Esophagus squamous epithelium (tissue), 5 donors: ENCODE measurements around the gene PCBP2. TPM values are rescaled to one million over a fixed set of nuclear protein-coding genes. Genes with fewer than 3 reads are reported as not detected.

Source experiments
- DNase-seq: peaks from one replicate; lab custom pipeline; 2025; lab: John Stamatoyannopoulos, UW
- H3K27ac ChIP-seq, 4 donors: fragments of 200-600 bp; sonication (generic); one replicate each; pipeline ENCODE4 v1.5.1; 2016 to 2019; ENCODE audit warnings: mild to moderate bottlenecking in 1 of 4
- H3K27me3 ChIP-seq, 4 donors: fragments of 200-600 bp; sonication (generic); 1 replicate in 3 of 4; 2 replicates in 1 of 4; pipeline versions ENCODE4 v1.5.1 to v1.6.0; 2017 to 2021; ENCODE audit warnings: antibody characterized with exemption in 1 of 4
- H3K36me3 ChIP-seq, 3 donors: fragments of 200-600 bp; sonication (generic); one replicate each; pipeline ENCODE4 v1.5.1; 2016 to 2019
- H3K4me1 ChIP-seq, 3 donors: fragments of 200-600 bp; sonication (generic); one replicate each; pipeline ENCODE4 v1.5.1; 2017 to 2019
- H3K4me3 ChIP-seq, 4 donors: fragments of 200-600 bp; sonication (generic); 1 replicate in 3 of 4; 2 replicates in 1 of 4; pipeline ENCODE4 v1.5.1; 2016 to 2019; ENCODE audit warnings: mild to moderate bottlenecking in 2 of 4, moderate library complexity in 1 of 4
- H3K9me3 ChIP-seq, 3 donors: fragments of 200-600 bp; sonication (generic); one replicate each; pipeline ENCODE4 v1.5.1; 2016 to 2019
- CTCF ChIP-seq, 6 experiments: fragments of 450-650 bp in 4 of 6; fragments of 200-600 bp in 2 of 6; sonication (generic) in 2 of 6; IDR thresholded peaks; one replicate each; pipeline ENCODE4 v1.5.1; 2016 to 2019; ENCODE audit warnings: antibody characterized with exemption in 6 of 6, mild to moderate bottlenecking in 4 of 6, moderate library complexity in 4 of 6
- POLR2A ChIP-seq, 4 donors: fragments of 450-650 bp; IDR thresholded peaks; one replicate each; pipeline ENCODE4 v1.6.1; 2017; ENCODE audit warnings: antibody characterized with exemption in 4 of 4, mild to moderate bottlenecking in 4 of 4, moderate library complexity in 3 of 4
- WGBS, 2 donors: methylation state at CpG; one replicate each; pipeline ENCODE4 v1.1.5; 2018; 5-methylcytosine and 5-hydroxymethylcytosine counted together
- intact Hi-C: fragments of 100-400 bp; cut with DNase I; formaldehyde crosslinking; loops from one replicate; pipeline ENCODE4 v1.15.0; 2022
- total RNA-seq, 4 donors: library from RNA; depleted of rRNA; stranded (reverse); fragments of >200 nt; gene quantifications; one replicate each; pipeline ENCODE4 v1.1.0, GENCODE V29; 2016
- donor health status: DM: yes; HTN: yes; CAD: no.

The PCBP2 gene
- total RNA-seq, 4 donors from 2014 or later = 202 to 400 (median 287) TPM

DNA sequence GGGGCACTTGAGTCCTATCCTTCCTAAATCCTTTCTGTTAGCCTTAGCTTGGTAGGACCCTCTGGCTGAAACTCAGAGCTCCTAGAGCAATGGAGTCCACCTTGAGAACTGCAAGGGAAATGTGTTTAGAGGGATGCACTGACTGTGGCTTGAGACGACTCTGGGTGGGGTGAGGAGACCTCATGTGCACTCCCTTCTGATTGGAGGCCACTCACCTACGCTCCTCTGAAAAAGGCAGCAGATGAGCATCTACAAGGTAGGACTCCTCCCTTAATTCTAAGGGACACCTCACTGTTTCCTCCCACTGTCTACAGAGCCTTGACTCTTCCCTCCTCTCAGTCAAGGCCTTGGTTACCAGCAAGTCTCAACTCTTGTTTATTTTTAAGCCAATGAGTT lies 46.3 kb downstream of the PCBP2 start:
- Histone ChIP-seq H3K4me1 (peaks cover 23 to 81% (median 40%) of the 10 kb centered on the region in 3 donors), H3K9me3 (no peaks in the 10 kb centered on the region), H3K4me3 (peak overlapping the region in 2 of 4 donors; percentile 69 to 88), H3K27me3 (no peaks in the 10 kb centered on the region), H3K36me3 (peaks cover 0 to 5% (median 0%) of the 10 kb centered on the region in 3 donors), H3K27ac (peak overlapping the region in 3 of 4 donors; percentile 97 to 99 (median 98))
- intact Hi-C loops = no loop called here
- 85 to 90% methylated on average over 2 of the region's 2 CpGs for WGBS, 2 donors
- no peak for TF ChIP-seq CTCF (IDR thresholded peaks at IDR 0.05)
- TF ChIP-seq POLR2A (IDR thresholded peaks at IDR 0.05) = no peak
- DNase-seq = no peak

DNA sequence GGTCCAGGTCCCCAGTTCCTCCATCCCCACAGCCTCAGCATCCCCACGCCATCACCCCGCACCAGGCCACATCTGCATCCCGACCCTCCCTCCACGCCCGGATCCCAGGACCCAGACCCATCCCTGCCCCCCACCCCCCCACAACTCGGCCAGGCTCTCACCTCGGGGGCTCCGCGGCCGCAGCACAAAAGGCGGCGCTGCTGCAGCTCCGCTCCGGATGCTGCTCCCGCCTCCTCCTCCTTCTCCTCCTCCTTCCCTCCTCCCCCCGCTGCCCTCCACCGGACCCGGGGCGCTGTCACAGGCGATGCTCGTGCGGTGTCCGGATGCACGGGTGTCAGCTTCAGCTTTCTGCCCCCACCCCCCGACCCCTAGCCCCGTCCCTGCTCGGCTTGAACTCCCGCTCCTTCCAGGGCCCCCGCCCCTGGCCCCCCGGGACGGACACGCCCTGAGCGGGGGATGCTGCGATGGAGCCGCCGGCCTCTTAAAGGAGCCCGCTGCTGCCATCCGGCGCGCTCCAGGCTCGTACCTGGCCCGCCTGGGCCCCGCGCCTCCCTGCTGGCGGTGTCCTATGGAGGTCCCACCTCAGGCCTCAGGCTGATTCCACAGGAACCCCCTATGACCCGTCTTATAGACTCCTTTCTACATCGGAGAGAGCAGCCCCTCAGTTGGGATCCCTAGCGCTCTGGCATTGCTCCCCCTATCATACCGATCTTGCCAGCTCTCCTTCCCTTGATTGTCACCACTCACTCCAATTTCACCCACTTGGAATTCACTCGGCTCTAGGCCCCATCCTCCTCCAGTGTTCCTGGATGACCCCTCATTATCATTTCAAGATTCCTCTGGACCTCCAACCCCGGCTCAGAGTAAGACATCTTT lies 47.6 kb downstream of the PCBP2 start, which contains the start of gene MAP3K12:
Gene MAP3K12 (minus strand): TSS at position 193 of the 876 bp plus-strand sequence. CDS start 12,067 bp downstream, outside the sequence.
- 0 to 1% methylated on average over 11 to 19 of the region's 51 CpGs for WGBS, 2 donors
- no peak for TF ChIP-seq POLR2A (IDR thresholded peaks at IDR 0.05)
- TF ChIP-seq CTCF (IDR thresholded peaks at IDR 0.05) = no peak
- H3K36me3 ChIP-seq = peaks cover 0 to 18% (median 0%) of the 10 kb centered on the region in 3 donors
- H3K9me3 ChIP-seq = no peaks in the 10 kb centered on the region
- H3K27me3 ChIP-seq = no peaks in the 10 kb centered on the region
- H3K27ac ChIP-seq = peak within 1 kb of the TSS; percentile 89 to 99 (median 98)
- peaks cover 23 to 73% (median 32%) of the 10 kb centered on the region in 3 donors for H3K4me1 ChIP-seq
- intact Hi-C loops = loop anchor here (10.0 kb wide), 1 partner anchor 45 kb away; the partner anchor contains the start of gene PCBP2
- no peak for DNase-seq
- H3K4me3 ChIP-seq = peak within 1 kb of the TSS; percentile 42 to 88 (median 74)

DNA sequence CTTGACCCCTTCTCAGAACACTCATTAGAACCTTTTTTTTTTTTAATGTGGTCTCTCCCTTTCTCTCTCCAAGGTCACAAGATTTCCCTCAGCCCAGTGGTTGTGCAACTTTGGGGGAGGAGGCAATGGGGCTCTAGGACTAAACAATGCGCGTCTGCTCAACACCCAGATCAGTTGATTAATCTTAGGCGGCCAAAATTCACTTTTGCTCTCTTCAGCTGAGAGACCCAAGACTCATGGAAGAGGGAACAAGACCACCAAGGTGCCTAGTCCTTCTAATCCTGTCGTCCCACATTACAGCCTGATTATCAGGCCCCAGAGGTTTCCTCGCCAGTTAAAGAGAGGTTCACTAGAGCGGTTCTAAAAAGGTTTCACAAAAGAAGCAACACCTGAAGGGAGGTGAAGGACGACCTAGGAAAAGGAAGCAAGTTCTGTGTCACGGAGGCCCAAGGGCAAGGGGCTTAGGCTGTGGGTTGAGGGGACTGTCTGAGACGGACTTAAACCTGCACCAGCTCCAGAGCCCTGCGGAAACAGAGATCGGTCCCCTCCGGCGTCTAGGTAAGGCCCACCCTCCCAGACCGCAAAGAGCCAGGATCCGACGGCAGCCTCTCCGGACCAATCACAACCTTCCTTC lies 48.4 kb downstream of the PCBP2 start:
- intact Hi-C loops = loop anchor here (10.0 kb wide), 1 partner anchor 45 kb away; the partner anchor contains the start of gene PCBP2

GRCh38 chr12:53500776-53501614 lies 49.1 kb downstream of the PCBP2 start, which contains the start of gene TARBP2:
Gene TARBP2, plus strand, starts transcription at chr12:53501283. Its CDS starts 126 bp downstream, at chr12:53501409.
- Histone ChIP-seq H3K27ac (peak within 1 kb of the TSS; percentile 89 to 99 (median 98)), H3K4me3 (peak within 1 kb of the TSS; percentile 66 to 88 (median 74)), H3K9me3 (no peaks in the 10 kb centered on the region), H3K36me3 (peaks cover 0 to 32% (median 2%) of the 10 kb centered on the region in 3 donors), H3K27me3 (no peaks in the 10 kb centered on the region), H3K4me1 (peaks cover 26 to 73% (median 32%) of the 10 kb centered on the region in 3 donors)
- TF ChIP-seq CTCF (IDR thresholded peaks at IDR 0.05) = peak in 3 of 6 experiments; percentile 13 to 30 (median 28)
- TF ChIP-seq POLR2A (IDR thresholded peaks at IDR 0.05) = peak in 2 of 4 donors; percentile 34 to 56
- intact Hi-C loops = loop anchor here (10.0 kb wide), 1 partner anchor 46 kb away; the partner anchor contains the start of gene PCBP2
- DNase-seq = peak; percentile 94
- WGBS, 2 donors = 0 to 2% methylated on average over 3 to 9 of the region's 74 CpGs

More for the DNA sequence above, 48.4 kb downstream of the PCBP2 start:
- Histone ChIP-seq H3K4me3 (peak overlapping the region; percentile 42 to 88 (median 74)), H3K27me3 (no peaks in the 10 kb centered on the region), H3K27ac (peak overlapping the region; percentile 89 to 99 (median 98)), H3K36me3 (peaks cover 0 to 25% (median 0%) of the 10 kb centered on the region in 3 donors), H3K9me3 (no peaks in the 10 kb centered on the region), H3K4me1 (peaks cover 23 to 76% (median 32%) of the 10 kb centered on the region in 3 donors)
- no peak for TF ChIP-seq CTCF (IDR thresholded peaks at IDR 0.05)
- peak in 3 of 4 donors; percentile 76 to 97 (median 96) for TF ChIP-seq POLR2A (IDR thresholded peaks at IDR 0.05)
- 0 to 2% methylated on average over 12 to 17 of the region's 17 CpGs for WGBS, 2 donors
- no peak for DNase-seq
